ENCODE data around the gene PDCD1LG2. TPM values are rescaled to one million over a fixed set of nuclear protein-coding genes. Genes with fewer than 3 reads are reported as not detected.
"Not testable (repeated sequence)": the region's sequence is repeated elsewhere in the genome, so short reads cannot be mapped to it uniquely, and the experiment has no call there.

Gene PDCD1LG2
- total and polyA plus RNA-seq, 12 donors = 0.51 to 8.6 (median 1.3) TPM

DNA sequence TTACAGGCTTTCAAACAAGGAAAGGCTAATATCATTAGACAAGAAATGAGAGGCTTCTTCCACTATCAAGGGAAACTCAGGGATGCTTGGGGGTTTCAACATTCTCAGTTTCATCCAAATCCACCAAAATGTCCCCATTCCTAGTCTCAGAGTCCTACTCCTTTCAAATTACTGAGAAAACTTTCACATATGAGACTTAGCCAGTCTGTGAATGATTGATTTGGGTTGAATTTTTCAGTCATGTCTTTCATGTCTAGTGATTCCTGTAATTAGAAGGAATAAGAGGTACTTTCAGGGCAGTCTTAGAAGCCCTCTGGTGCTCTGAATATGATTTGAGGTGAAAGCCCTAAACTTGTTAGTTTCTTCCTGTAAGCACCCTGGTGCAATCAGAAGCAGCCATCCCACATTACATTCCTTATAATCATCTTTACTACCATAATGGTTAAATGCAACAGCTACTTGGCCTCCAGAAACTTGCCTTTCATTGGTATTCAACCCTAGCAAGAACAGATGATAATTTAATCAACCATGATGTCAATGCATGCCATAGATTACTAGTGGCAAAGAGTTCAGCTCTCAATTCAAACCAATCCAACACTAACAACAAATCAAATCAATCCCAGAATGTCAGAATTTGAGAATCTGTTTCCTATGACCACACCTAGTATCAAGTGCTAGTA is 67.8 kb downstream of the PDCD1LG2 start:
- intact Hi-C loops (cut with DNase I) = loop anchor here in 1 of 10 donors (10.0 kb wide), 1 partner anchor 63 kb away; the partner anchor contains the start of gene PDCD1LG2
- H3K36me3 ChIP-seq = no peaks in the 10 kb centered on the region
- H3K27ac ChIP-seq = peak overlapping the region in 3 of 10 donors; percentile 5 to 28 (median 22)
- H3K4me1 ChIP-seq = peaks cover 0 to 20% (median 13%) of the 10 kb centered on the region in 9 donors
- ATAC-seq = no peak
- no peak for DNase-seq
- no peak overlapping the region for H3K4me3 ChIP-seq
- H3K9me3 ChIP-seq = peaks cover 0 to 3% (median 0%) of the 10 kb centered on the region in 11 donors
- no peaks in the 10 kb centered on the region for H3K27me3 ChIP-seq
- TF ChIP-seq, protein P1, sequence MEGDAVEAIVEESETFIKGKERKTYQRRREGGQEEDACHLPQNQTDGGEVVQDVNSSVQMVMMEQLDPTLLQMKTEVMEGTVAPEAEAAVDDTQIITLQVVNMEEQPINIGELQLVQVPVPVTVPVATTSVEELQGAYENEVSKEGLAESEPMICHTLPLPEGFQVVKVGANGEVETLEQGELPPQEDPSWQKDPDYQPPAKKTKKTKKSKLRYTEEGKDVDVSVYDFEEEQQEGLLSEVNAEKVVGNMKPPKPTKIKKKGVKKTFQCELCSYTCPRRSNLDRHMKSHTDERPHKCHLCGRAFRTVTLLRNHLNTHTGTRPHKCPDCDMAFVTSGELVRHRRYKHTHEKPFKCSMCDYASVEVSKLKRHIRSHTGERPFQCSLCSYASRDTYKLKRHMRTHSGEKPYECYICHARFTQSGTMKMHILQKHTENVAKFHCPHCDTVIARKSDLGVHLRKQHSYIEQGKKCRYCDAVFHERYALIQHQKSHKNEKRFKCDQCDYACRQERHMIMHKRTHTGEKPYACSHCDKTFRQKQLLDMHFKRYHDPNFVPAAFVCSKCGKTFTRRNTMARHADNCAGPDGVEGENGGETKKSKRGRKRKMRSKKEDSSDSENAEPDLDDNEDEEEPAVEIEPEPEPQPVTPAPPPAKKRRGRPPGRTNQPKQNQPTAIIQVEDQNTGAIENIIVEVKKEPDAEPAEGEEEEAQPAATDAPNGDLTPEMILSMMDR (IDR thresholded peaks at IDR 0.05) = no peak

DNA sequence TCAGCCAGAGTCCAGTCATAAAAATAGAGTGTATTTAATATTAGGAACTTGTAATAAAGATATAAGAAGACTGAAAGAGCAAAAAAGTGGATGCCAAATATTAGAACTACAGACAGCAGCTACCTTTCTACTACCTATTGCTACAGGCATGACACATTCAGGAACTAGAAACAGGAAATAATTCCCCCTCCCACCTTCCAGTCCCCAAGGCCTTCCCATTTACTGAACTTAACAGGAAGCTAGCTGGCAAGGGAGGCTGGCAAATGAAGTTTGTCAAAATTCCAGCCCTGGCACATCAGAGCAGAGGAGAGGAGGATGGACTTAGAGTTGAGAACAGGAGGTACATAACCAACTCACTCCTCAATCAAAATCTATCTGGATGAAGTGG is 68.4 kb downstream of the PDCD1LG2 start:
- H3K9me3 ChIP-seq = peaks cover 0 to 3% (median 0%) of the 10 kb centered on the region in 11 donors
- peaks cover 0 to 25% (median 13%) of the 10 kb centered on the region in 9 donors for H3K4me1 ChIP-seq
- no peaks in the 10 kb centered on the region for H3K27me3 ChIP-seq
- TF ChIP-seq, protein P1 (IDR thresholded peaks at IDR 0.05) = no peak
- ATAC-seq (peak in 2 of 8 donors; percentile 23 to 43), DNase-seq (no peak)
- no peaks in the 10 kb centered on the region for H3K36me3 ChIP-seq
- H3K4me3 ChIP-seq = no peak overlapping the region
- intact Hi-C loops (cut with DNase I) = loop anchor here in 1 of 10 donors (10.0 kb wide), 1 partner anchor 64 kb away; the partner anchor contains the start of gene PDCD1LG2
- peak overlapping the region in 3 of 10 donors; percentile 5 to 28 (median 22) for H3K27ac ChIP-seq

DNA sequence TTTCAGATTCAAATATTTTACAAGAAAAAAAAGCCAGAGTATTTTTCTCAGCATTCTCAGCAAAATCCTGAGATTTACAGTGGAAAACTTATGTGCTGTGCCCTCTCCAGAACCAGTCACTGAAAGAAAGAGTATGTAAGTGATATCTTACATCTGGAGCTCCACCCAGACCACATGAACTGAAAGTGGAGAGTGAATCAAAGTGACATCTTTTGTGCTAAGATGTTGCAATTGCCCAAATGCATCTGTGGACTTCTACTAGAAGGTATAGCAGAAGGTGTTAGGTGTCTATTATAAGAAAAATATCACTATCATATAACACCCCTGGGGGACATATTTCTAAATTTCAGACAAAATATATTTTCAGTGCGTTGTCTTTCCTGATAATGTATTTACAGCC is 69.5 kb downstream of the PDCD1LG2 start:
- Histone ChIP-seq H3K4me3 (no peak overlapping the region), H3K36me3 (no peaks in the 10 kb centered on the region), H3K27ac (no peak overlapping the region), H3K9me3 (peaks cover 0 to 3% (median 0%) of the 10 kb centered on the region in 11 donors), H3K4me1 (peaks cover 0 to 26% (median 13%) of the 10 kb centered on the region in 9 donors), H3K27me3 (no peaks in the 10 kb centered on the region)
- DNase-seq (no peak), ATAC-seq (no peak)
- 89 to 90% methylated on average over 1 of the region's 1 CpG for WGBS, 2 donors
- TF ChIP-seq, protein P1 (IDR thresholded peaks at IDR 0.05) = no peak
- intact Hi-C loops (cut with DNase I) = loop anchor here in 3 of 10 donors (5.0 to 10.0 kb wide), 3 partner anchors 65 to 123 kb away; partner anchors contain the start of gene PDCD1LG2 (in 1 of the 3)

DNA sequence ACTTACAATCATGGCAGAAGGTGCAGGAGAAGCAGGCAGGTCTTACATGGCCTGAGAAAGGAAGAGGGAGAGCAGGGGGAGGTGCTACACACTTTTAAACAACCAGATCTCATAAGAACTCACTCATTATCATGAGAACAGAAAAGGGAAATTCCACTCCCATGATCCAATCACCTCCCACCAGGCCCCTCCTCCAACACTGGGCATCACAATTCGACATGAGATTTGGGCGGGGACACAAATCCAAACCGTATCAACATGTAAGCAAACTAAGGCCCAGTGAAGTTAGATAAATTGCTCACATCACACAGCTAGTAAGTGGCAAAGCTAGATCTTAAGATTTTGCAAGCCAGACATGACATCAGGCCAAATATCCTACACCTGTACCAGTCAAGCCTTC is 70.3 kb downstream of the PDCD1LG2 start:
- TF ChIP-seq, protein P1 (IDR thresholded peaks at IDR 0.05) = no peak
- no peaks in the 10 kb centered on the region for H3K36me3 ChIP-seq
- H3K4me1 ChIP-seq = peaks cover 0 to 26% (median 13%) of the 10 kb centered on the region in 9 donors
- no peak overlapping the region for H3K27ac ChIP-seq
- DNase-seq (no peak), ATAC-seq (no peak)
- 89% methylated on average over 3 of the region's 3 CpGs for WGBS, 2 donors
- no peak overlapping the region for H3K4me3 ChIP-seq
- H3K9me3 ChIP-seq = peaks cover 0 to 3% (median 0%) of the 10 kb centered on the region in 11 donors
- H3K27me3 ChIP-seq = no peaks in the 10 kb centered on the region
- intact Hi-C loops (cut with DNase I) = loop anchor here in 2 of 10 donors (5.0 kb wide), 2 partner anchors 78 to 123 kb away; no protein-coding TSS in a partner anchor

DNA sequence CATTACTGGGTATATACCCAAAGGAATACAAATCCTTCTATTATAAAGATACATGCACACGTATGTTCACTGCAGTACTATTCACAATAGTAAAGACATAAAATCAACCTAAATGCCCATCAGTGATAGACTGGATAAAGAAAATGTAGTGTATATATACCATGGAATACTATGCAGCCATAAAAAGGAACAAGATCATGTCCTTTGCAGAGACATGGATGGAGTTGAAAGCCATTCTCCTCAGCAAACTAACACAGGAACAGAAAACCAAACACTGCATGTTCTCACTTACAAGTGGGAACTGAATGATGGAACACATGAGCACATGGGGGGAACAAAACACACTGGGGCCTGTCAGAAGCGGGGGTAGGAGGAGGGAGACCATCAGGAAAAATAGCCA is 71.4 kb downstream of the PDCD1LG2 start:
- H3K4me1 ChIP-seq = peaks cover 0 to 26% (median 13%) of the 10 kb centered on the region in 9 donors
- WGBS, 2 donors = 99 to 100% methylated on average over 2 of the region's 2 CpGs
- H3K36me3 ChIP-seq, H3K9me3 ChIP-seq, H3K27me3 ChIP-seq, DNase-seq, ATAC-seq, H3K4me3 ChIP-seq, H3K27ac ChIP-seq: not testable (repeated sequence)
- intact Hi-C loops (cut with DNase I) = loop anchor here in 2 of 10 donors (5.0 kb wide), 2 partner anchors 79 to 124 kb away; no protein-coding TSS in a partner anchor

All from heart right ventricle (tissue), 16 donors.